GM23248 (cell line): ENCODE measurements around the gene NCAPD2.

ENCODE experiments used
- EZH2 ChIP-seq: fragments of 200-600 bp; sonication (generic); IDR thresholded peaks from 2 replicates; pipeline ENCODE4 v1.6.1; 2018; ENCODE audit warnings: antibody characterized with exemption, mild to moderate bottlenecking; ENCODE audit not compliant: insufficient read depth, poor library complexity, severe bottlenecking
- EZH2phosphoT487 ChIP-seq: fragments of 200-600 bp; sonication (generic); IDR thresholded peaks from 2 replicates; pipeline ENCODE4 v1.6.1; 2018; ENCODE audit warnings: antibody characterized with exemption, moderate library complexity, mild to moderate bottlenecking, low read depth; ENCODE audit not compliant: insufficient read depth

- TF ChIP-seq EZH2 (no peak), EZH2phosphoT487 (no peak)
Measured at GRCh38 chr12:6555018-6555691, 61.3 kb downstream of the NCAPD2 start.
